ENCODE measurements around the gene POLR2E. TPM values are rescaled to one million over a fixed set of nuclear protein-coding genes. Genes with fewer than 3 reads are reported as not detected.

The POLR2E gene
- total RNA-seq, 1 donor from 2014 or later = 39.1 TPM

- Histone ChIP-seq H3K9me3 (ENCODE audit: control insufficient read depth in 3 of 3, low read length in 3 of 3) (no peaks in the 10 kb centered on the region), H3K27me3 (ENCODE audit: control insufficient read depth in 3 of 3, insufficient read depth in 3 of 3, low read length in 3 of 3) (no peaks in the 10 kb centered on the region), H3K9ac (ENCODE audit: low read depth in 1 of 3, low read length in 3 of 3) (peak overlapping the region; percentile 77 to 88 (median 79)), H3K27ac (ENCODE audit: low read depth, low read length) (peak overlapping the region; percentile 75), H3K4me3 (ENCODE audit: low read length in 3 of 3) (peak overlapping the region; percentile 74 to 85 (median 83)), H3K4me1 (ENCODE audit: control insufficient read depth in 3 of 3, insufficient read depth in 3 of 3, low read length in 3 of 3) (peaks cover 33 to 43% (median 36%) of the 10 kb centered on the region in 3 donors), H3K36me3 (ENCODE audit: control insufficient read depth in 3 of 3, insufficient read depth in 3 of 3, low read length in 3 of 3) (peaks cover 0 to 2% (median 0%) of the 10 kb centered on the region in 3 donors)
Measured at GRCh38 chr19:1040476-1041271, 54.5 kb downstream of the POLR2E start.

GRCh38 chr19:1039646-1040475 is 55.3 kb downstream of the POLR2E start, which contains the start of gene ABCA7:
Gene ABCA7, plus strand, starts transcription at chr19:1040107. Its CDS starts 1,255 bp downstream, at chr19:1041362.
- peak within 1 kb of the TSS; percentile 74 to 85 (median 83) for H3K4me3 ChIP-seq (ENCODE audit: low read length in 3 of 3)
- no peaks in the 10 kb centered on the region for H3K27me3 ChIP-seq (ENCODE audit: control insufficient read depth in 3 of 3, insufficient read depth in 3 of 3, low read length in 3 of 3)
- H3K36me3 ChIP-seq (ENCODE audit: control insufficient read depth in 3 of 3, insufficient read depth in 3 of 3, low read length in 3 of 3) = peaks cover 0 to 2% (median 0%) of the 10 kb centered on the region in 3 donors
- H3K9ac ChIP-seq (ENCODE audit: low read depth in 1 of 3, low read length in 3 of 3) = peak within 1 kb of the TSS; percentile 77 to 88 (median 79)
- H3K4me1 ChIP-seq (ENCODE audit: control insufficient read depth in 3 of 3, insufficient read depth in 3 of 3, low read length in 3 of 3) = peaks cover 33 to 43% (median 36%) of the 10 kb centered on the region in 3 donors
- peak within 1 kb of the TSS; percentile 75 for H3K27ac ChIP-seq (ENCODE audit: low read depth, low read length)
- H3K9me3 ChIP-seq (ENCODE audit: control insufficient read depth in 3 of 3, low read length in 3 of 3) = no peaks in the 10 kb centered on the region

GRCh38 chr19:1038978-1039645 is 56.1 kb downstream of the POLR2E start:
- peaks cover 33 to 43% (median 36%) of the 10 kb centered on the region in 3 donors for H3K4me1 ChIP-seq (ENCODE audit: control insufficient read depth in 3 of 3, insufficient read depth in 3 of 3, low read length in 3 of 3)

GRCh38 chr19:1037621-1038064 is 57.5 kb downstream of the POLR2E start:
- peaks cover 33 to 39% (median 36%) of the 10 kb centered on the region in 3 donors for H3K4me1 ChIP-seq (ENCODE audit: control insufficient read depth in 3 of 3, insufficient read depth in 3 of 3, low read length in 3 of 3)
- no peak overlapping the region for H3K9ac ChIP-seq (ENCODE audit: low read depth in 1 of 3, low read length in 3 of 3)
- no peaks in the 10 kb centered on the region for H3K27me3 ChIP-seq (ENCODE audit: control insufficient read depth in 3 of 3, insufficient read depth in 3 of 3, low read length in 3 of 3)
- H3K9me3 ChIP-seq (ENCODE audit: control insufficient read depth in 3 of 3, low read length in 3 of 3) = no peaks in the 10 kb centered on the region
- no peaks in the 10 kb centered on the region for H3K36me3 ChIP-seq (ENCODE audit: control insufficient read depth in 3 of 3, insufficient read depth in 3 of 3, low read length in 3 of 3)
- no peak overlapping the region for H3K4me3 ChIP-seq (ENCODE audit: low read length in 3 of 3)
- no peak overlapping the region for H3K27ac ChIP-seq (ENCODE audit: low read depth, low read length)

More at GRCh38 chr19:1038978-1039645, 56.1 kb downstream of the POLR2E start:
- Histone ChIP-seq H3K27ac (ENCODE audit: low read depth, low read length) (peak overlapping the region; percentile 40), H3K27me3 (ENCODE audit: control insufficient read depth in 3 of 3, insufficient read depth in 3 of 3, low read length in 3 of 3) (no peaks in the 10 kb centered on the region), H3K9ac (ENCODE audit: low read depth in 1 of 3, low read length in 3 of 3) (peak overlapping the region in 2 of 3 donors; percentile 68 to 72), H3K9me3 (ENCODE audit: control insufficient read depth in 3 of 3, low read length in 3 of 3) (no peaks in the 10 kb centered on the region), H3K36me3 (ENCODE audit: control insufficient read depth in 3 of 3, insufficient read depth in 3 of 3, low read length in 3 of 3) (no peaks in the 10 kb centered on the region), H3K4me3 (ENCODE audit: low read length in 3 of 3) (peak overlapping the region; percentile 58 to 83 (median 74))

Other genes with a start within 250 kb of the POLR2E start
- 0.52 TPM for gene ELANE, start 243.1 kb downstream of the POLR2E start, total RNA-seq
- gene CFD, start 235.7 kb downstream of the POLR2E start, total RNA-seq = 33.4 TPM
- gene MED16, start 202.2 kb downstream of the POLR2E start, total RNA-seq = 18.3 TPM
- gene RNU6-9, start 201.9 kb downstream of the POLR2E start, total RNA-seq = not detected
- 30.8 TPM for gene R3HDM4, start 182.2 kb downstream of the POLR2E start, total RNA-seq
- gene KISS1R, start 178.0 kb downstream of the POLR2E start, total RNA-seq = not detected
- gene ARID3A, start 169.3 kb downstream of the POLR2E start, total RNA-seq = 2.6 TPM
- 35.5 TPM for gene WDR18, start 111.0 kb downstream of the POLR2E start, total RNA-seq
- not detected for gene GRIN3B, start 95.0 kb downstream of the POLR2E start, total RNA-seq
- 25.6 TPM for gene TMEM259, start 74.3 kb downstream of the POLR2E start, total RNA-seq
- gene RNU6-2, start 73.9 kb downstream of the POLR2E start, total RNA-seq = not detected
- gene CNN2, start 68.8 kb downstream of the POLR2E start, total RNA-seq = 40.2 TPM
- gene ABCA7, start 55.3 kb downstream of the POLR2E start, total RNA-seq = 6.8 TPM
- 8.9 TPM for gene ARHGAP45, start 28.2 kb downstream of the POLR2E start, total RNA-seq
- gene GPX4, start 8.6 kb upstream of the POLR2E start, total RNA-seq = 139 TPM
- gene SBNO2, start 78.9 kb upstream of the POLR2E start, total RNA-seq = 10.4 TPM
- gene STK11, start 110.4 kb upstream of the POLR2E start, total RNA-seq = 51.7 TPM
- not detected for gene CBARP, start 142.6 kb upstream of the POLR2E start, total RNA-seq
- gene ATP5F1D, start 146.4 kb upstream of the POLR2E start, total RNA-seq = 24.5 TPM
- gene MIDN, start 153.2 kb upstream of the POLR2E start, total RNA-seq = 5.2 TPM
- gene CIRBP, start 174.0 kb upstream of the POLR2E start, total RNA-seq = 413 TPM
- gene FAM174C, start 180.2 kb upstream of the POLR2E start, total RNA-seq = 9.4 TPM
- gene EFNA2, start 190.5 kb upstream of the POLR2E start, total RNA-seq = 1.0 TPM